WI38 (cell line): ENCODE measurements around the gene MACROD2.

Experiments used
- H3K4me3 ChIP-seq: 2 replicates; pipeline ENCODE4 v1.5.1; 2011; ENCODE audit warnings: low read depth, mild to moderate bottlenecking, control low read depth, low read length
- TF ChIP-seq, protein P1 (sequence below): IDR thresholded peaks from 2 replicates; pipeline ENCODE4 v1.5.1; 2012; ENCODE audit warnings: low read depth, mild to moderate bottlenecking, control low read depth, low read length

Gene MACROD2

GRCh38 chr20:14890713-14891112 is 895.4 kb downstream of the MACROD2 start:
- no peak overlapping the region for H3K4me3 ChIP-seq
- TF ChIP-seq, protein P1, sequence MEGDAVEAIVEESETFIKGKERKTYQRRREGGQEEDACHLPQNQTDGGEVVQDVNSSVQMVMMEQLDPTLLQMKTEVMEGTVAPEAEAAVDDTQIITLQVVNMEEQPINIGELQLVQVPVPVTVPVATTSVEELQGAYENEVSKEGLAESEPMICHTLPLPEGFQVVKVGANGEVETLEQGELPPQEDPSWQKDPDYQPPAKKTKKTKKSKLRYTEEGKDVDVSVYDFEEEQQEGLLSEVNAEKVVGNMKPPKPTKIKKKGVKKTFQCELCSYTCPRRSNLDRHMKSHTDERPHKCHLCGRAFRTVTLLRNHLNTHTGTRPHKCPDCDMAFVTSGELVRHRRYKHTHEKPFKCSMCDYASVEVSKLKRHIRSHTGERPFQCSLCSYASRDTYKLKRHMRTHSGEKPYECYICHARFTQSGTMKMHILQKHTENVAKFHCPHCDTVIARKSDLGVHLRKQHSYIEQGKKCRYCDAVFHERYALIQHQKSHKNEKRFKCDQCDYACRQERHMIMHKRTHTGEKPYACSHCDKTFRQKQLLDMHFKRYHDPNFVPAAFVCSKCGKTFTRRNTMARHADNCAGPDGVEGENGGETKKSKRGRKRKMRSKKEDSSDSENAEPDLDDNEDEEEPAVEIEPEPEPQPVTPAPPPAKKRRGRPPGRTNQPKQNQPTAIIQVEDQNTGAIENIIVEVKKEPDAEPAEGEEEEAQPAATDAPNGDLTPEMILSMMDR = no peak

DNA sequence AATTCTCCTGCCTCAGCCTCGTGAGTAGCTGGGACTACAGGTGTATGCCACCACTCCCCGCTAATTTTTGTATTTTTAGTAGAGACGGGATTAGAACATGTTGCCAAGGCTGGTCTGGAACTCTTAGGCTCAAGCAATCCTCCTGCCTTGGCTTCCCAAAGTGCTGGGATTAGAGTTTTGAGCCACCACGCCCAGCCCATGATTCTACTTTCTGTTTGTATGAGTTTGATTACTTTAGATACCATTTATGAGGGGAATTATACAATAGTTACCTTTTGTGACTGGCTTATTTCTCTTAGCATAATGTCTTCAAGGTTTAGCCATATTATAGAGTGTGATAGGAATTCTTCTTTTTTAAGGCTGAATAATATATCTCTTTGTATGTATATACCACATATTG is 897.5 kb downstream of the MACROD2 start:
- TF ChIP-seq, protein P1 = no peak
- H3K4me3 ChIP-seq = no peak overlapping the region

- no peak overlapping the region for H3K4me3 ChIP-seq
- TF ChIP-seq, protein P1 = no peak
Measured at GRCh38 chr20:14896569-14896968, 901.3 kb downstream of the MACROD2 start.

- H3K4me3 ChIP-seq = no peak overlapping the region
- TF ChIP-seq, protein P1 = no peak
Measured at GRCh38 chr20:14897608-14898007, 902.3 kb downstream of the MACROD2 start.

DNA sequence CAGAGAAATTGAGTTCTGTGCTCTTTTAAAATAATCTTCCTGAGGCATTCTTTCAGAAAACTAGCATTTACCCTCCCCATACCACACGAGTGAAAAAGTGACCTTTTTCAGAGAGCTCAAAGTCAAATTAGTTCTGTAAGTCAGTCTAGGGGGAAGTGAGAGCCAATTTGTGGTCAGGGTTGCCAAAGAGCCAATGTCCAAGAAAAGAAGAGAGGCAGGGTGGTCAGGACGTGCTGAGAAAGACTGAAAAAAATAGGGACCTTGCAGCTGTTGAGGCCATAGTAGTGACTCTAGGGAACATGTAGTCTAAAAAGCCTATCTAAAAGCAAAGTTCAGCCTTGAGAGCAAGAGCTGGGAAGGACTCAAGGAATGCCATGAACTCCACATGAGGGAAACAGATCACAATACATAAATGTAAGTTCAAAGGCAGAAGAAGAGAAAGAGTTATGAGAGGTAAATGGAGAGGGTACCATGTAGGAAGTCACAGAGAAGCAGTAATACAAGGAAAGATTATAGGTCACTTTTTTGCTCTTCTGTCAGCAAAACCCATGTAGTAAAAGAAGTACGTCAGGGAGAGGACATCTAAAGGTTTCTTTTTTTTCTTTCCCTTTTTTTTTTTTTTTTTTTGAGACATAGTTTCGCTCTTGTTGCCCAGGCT is 907.2 kb downstream of the MACROD2 start:
- TF ChIP-seq, protein P1 = no peak
- no peak overlapping the region for H3K4me3 ChIP-seq

- no peak overlapping the region for H3K4me3 ChIP-seq
- TF ChIP-seq, protein P1 = no peak
Measured at GRCh38 chr20:14906908-14907434, 911.7 kb downstream of the MACROD2 start.

DNA sequence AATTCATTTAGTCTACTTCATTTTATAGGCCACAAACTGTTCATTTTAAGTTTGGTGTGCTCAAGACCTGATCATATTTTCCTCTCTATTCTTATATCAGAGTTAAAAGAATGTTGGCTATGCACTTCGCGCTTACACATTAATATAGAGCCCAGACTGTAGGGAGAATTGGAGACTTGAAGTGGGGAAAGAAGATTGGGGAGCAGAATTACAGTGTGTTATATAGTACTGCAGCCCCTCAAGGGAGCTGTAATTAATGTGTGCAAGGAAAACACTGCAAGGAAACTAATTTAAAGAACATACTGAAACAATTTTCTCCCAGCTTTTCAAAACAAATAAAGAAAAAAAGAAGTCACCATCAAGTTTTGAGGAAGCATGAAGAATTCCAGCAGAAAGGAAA is 914.8 kb downstream of the MACROD2 start:
- TF ChIP-seq, protein P1 = no peak
- no peak overlapping the region for H3K4me3 ChIP-seq
